Stimulated activated naive CD4-positive, alpha-beta T cell (primary cell): Measurements from ENCODE around the gene CIITA.
"Not testable (repeated sequence)": the region's sequence is repeated elsewhere in the genome, so short reads cannot be mapped to it uniquely, and the experiment has no call there.

ENCODE experiments used
- DNase-seq, 6 experiments: peaks; one replicate each; lab custom pipeline; 2025; lab: John Stamatoyannopoulos, UW

The CIITA gene

GRCh38 chr16:10949424-10949970, 72.5 kb downstream of the CIITA start:
- peak in 5 of 6 experiments; percentile 26 to 63 (median 57) for DNase-seq

DNA sequence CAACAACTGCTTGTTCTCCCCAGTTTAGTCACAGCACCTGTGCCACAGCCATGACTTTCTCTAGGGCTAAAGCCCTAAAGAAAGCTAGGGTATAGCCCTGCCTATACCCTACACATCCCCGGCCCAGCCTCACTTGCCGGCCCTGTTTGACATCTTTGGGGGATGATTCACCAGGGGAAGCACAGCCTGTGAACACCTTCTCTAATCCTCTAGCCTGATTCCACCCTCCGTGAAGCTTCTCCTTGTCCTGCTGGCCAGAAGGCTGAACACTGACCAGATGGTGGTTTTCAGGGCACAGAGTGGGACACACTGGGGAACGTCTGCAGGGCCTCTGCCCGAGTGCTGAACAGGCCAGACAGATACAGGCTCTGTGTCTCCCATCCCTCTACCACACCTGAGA, 73.4 kb downstream of the CIITA start:
- no peak for DNase-seq

DNA sequence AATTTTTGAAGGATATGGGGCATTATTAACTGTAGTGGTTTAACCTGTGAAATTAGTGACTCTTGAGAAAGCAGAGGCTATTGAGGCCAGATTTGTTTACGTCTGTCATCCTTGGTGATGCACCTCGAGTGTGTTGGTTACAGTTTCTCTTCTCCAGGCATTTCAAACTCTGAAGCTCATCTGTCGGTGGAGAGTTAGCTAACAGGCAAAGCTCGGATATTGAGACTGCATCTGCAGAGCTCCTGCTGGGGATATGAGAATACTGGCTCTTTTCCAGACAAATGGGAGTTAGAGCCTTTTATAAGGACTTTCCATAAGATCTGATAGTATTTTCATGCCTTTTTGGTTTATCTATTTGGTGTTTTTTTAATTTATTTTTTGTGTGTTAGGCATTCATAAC, 74.0 kb downstream of the CIITA start:
- DNase-seq, result no peak

GRCh38 chr16:10954903-10955302, 77.9 kb downstream of the CIITA start:
- DNase-seq, result no peak

- DNase-seq, result no peak
Measured at GRCh38 chr16:10957771-10958482, 80.9 kb downstream of the CIITA start.

GRCh38 chr16:10959161-10959560, 82.2 kb downstream of the CIITA start:
- no peak for DNase-seq

GRCh38 chr16:10961231-10961630, 84.2 kb downstream of the CIITA start:
- no peak for DNase-seq

DNA sequence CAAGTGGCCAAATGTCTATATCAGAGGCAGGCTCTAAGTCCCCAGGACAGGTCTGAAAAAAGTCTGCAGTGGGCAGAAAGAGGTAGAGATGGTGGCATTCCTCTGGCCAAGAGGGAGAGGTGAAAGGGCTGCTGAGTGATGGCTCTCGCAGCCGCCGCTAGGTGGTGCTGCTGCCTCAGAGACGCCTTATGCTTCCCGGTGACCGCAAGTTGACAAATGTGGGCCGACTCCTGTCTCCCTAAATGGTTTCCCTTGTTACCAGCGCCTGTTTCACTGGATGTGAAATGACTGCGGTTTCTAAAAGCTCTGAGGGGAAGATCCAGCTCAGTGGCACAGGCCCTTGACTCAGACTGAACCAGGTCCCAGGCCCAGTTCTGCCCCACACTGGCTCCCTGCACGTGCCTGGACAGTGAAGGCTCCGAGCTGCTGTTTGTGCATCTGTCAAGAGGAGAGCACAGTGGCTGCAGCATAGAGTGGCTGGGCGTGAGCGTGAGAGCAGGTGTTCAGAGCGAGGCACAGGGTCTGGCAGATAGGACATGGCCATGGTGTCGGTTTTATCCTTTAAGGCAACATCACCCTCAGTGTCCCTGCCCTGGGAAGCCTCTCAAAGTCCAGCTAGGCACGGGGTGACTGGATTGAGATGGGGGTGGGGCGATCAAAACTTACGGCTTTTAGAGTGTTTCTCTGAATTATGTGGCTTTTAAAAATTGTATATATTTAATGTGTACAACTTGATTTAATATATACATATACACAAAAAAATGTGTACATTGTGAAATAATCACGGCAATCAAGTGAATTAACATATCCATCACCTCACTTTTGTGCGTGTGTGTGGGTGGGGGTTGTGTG, 87.3 kb downstream of the CIITA start:
- peak; percentile 33 to 82 (median 68) for DNase-seq

DNA sequence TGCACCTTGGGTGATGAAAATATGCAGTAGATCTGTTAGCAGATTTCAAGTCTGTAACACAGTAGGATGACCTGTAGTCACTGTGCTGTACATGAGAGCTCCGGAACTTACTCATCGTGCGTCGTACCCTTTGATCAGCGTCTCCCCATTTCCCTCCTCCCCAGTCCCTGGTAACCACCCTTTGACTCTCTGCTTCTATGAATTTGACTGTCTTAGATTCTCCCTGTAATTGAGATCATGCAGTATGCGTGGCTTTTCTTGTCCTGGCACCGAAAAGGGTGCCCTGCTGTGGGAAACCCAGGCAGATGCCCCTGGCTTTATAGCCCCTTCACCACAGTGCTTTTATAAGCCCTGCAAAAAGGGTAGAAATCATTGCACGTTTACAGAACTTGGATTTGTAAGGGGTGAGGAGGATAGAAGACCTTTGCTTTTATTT, 87.9 kb downstream of the CIITA start:
- DNase-seq, result peak in 3 of 6 experiments; percentile 14 to 32 (median 19)

DNA sequence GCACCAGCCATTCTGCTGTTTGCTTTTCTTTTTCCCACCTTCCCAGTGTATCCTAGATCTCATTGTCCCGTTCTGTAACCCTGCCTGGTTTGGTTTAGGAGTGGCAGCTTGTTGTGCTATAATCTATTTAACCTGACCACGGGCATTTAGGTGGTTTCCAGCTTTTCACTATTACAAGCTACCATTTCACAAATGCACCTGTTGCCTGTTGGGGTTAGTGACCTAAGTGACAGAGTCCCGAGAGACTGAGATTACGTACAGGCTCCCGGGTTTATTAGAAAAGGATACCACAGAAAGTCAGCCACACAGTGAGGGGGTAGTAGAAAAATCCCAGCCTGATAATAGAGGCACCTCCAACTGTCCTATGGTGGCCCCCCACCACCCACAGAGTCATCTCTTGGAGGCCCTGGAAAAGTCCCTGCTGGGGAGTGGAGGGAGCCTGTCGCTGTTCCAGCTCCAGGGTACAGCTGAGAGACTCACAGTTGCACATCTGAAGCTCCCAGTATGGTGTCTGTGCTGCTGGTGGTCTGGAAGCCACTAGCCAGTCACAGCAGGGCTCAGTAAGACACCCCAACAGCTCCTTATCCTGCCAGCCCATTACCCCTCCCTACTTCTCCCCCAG, 88.5 kb downstream of the CIITA start:
- no peak for DNase-seq

GRCh38 chr16:10966129-10966528, 89.1 kb downstream of the CIITA start:
- DNase-seq, result no peak

GRCh38 chr16:10966559-10966958, 89.6 kb downstream of the CIITA start:
- DNase-seq, result not testable (repeated sequence)

DNA sequence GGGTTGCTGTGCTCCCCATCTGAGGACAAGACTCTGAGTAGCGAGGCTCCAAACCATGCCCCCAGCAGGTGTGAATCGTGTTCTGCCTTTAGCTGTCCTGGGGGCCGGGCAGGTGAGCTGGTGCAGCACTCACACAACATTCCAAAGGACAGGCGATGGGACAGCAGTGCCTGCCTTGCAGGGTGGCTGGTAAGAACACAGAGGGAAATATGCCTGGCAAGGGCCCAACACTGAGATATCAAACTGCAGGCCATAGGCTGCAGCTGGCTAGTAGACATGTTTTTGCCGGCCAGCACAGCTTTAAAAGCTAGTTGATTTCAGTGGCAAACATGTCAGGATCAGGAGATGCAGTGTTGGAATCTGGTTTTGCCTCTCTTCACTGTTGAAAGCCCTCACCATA, 91.0 kb downstream of the CIITA start:
- no peak for DNase-seq

DNA sequence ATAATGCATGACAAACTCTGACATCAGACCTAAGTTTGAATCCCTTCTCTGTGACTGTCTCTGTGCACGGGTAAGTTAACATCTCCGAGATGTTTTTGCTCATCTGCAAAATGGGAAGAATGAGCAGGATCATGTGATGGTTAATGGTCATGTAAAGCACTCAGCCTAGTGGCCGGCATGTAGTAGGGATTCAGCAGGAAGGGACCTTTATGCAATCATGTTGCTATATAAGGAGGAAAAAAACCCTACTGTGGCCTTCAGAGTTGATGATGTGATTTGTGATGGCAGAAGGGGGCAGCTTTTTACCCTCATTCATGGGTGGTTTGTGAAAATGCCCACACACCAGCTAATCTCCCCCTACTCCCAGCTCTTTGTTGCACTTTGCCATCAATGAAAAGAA, 91.5 kb downstream of the CIITA start:
- no peak for DNase-seq

GRCh38 chr16:10969615-10970014, 92.6 kb downstream of the CIITA start:
- DNase-seq, result no peak

DNA sequence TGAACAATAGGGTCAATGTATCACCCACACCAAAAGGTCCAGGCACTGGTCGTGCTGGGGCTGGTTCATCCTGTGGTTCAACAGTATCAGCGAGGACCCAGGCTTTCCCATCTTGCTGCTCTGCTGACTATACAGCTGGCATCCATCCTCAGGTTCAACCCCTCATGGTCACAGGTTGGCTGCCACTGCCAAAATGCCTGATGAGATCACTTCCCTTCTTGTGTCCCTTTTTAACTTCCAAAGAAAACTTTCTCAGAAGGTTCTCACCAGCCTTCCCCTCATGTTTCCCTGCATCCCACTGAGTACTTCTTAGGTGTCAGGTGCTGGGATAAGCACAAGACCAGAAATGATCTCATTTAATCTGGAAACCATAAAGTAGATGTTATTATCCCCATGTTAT, 93.1 kb downstream of the CIITA start:
- no peak for DNase-seq

- DNase-seq, result peak in 4 of 6 experiments; percentile 5 to 42 (median 28)
Measured at GRCh38 chr16:10971560-10971961, 94.6 kb downstream of the CIITA start.

DNA sequence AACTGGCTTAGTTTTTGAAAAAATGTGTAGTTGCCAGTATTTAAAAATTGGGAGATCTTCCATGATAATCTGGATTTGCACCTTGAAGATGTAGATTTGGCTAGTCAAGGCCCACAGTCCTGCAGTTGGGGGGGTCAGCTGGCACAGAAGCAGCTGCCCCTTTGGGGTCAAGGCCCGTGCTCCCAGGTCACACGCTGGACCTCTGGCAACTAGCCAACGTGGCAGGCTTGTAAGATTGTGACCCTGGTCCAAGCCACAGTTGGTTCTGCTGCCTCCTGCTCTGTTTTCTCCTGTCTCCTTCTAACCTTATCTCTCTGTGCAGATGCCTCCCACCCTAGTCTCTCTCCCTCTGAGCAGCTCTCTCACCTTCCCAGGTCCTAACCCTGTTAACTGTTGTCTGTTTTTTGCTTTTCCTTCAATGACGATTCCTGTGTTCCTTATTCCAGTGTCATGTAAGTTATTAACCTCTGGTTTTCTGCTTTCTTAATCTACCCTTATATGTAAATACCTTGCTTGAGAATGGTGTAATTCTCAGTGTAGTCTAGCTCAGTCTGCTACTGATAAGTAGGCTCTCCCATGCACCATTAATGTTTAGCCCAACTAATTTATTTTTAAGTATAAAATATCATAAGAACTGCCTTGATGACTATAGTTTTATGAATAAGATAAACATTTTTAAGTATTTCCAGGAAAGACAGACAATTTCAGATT, 95.3 kb downstream of the CIITA start:
- DNase-seq, result no peak

DNA sequence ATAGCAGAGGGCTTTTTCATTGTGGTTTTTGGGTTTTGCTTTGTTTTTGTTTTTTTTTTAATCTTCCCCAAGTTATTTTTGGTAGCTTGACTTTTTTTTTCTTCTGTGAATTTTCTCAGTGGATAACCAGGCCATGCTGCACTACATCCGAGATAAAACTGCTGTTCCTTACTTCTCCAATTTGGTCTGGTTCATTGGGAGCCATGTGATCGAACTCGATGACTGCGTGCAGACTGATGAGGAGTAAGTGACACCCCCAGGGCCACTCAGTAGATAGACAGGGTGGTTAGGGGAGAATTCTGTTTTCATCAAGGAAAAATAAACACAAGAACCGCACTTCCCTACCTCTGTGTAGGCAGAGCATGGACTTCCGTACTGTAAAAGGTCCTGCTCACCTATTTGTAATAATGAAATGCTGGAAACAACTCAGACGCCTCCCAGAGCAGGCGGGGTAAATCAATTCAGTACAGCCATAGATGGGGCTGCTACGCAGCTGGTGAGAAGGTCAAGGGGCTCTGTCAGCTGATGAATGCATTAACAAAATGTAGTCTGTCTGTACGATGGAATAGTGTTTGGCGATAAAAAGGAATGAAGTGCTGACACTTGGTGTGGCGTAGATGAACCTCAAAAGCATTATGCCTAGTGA, 95.9 kb downstream of the CIITA start:
- no peak for DNase-seq

GRCh38 chr16:10976634-10977033, 99.6 kb downstream of the CIITA start:
- no peak for DNase-seq

DNA sequence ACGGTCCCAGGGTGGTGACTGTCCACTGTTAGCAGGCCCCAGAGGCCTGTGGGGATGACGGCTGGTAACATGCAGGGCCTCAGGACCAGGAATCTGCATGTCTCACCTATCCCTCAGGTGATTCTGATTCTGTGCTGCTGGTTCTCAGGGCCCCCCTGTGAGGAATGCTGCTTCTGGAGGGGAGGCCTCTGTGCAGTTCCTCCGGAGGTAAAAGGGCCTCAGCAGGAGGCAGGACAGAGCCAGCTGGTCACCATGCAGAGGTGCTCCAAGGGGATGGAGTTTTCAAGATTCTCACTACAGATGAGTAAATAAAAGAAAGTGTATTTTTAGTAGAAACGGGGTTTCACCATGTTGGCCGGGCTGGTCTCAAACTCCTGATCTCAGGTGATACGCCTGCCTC, 101.1 kb downstream of the CIITA start:
- DNase-seq, result no peak
